ENCODE data around the gene EIF4A3.

The EIF4A3 gene

GRCh38 chr17:80105762-80106161, 41.2 kb downstream of the EIF4A3 start:
- no peak overlapping the region for H3K4me3 ChIP-seq (ENCODE audit: low read depth, low read length)
- no peak for TF ChIP-seq CTCF (IDR thresholded peaks at IDR 0.05; ENCODE audit: low read depth, low read length, missing control alignments)
- no peak for DNase-seq (ENCODE audit: low read depth)

GRCh38 chr17:80104956-80105375, 42.0 kb downstream of the EIF4A3 start:
- TF ChIP-seq CTCF (IDR thresholded peaks at IDR 0.05; ENCODE audit: low read depth, low read length, missing control alignments), result no peak
- no peak for DNase-seq (ENCODE audit: low read depth)
- no peak overlapping the region for H3K4me3 ChIP-seq (ENCODE audit: low read depth, low read length)

GRCh38 chr17:80104321-80104955, 42.5 kb downstream of the EIF4A3 start:
- no peak for DNase-seq (ENCODE audit: low read depth)
- H3K4me3 ChIP-seq (ENCODE audit: low read depth, low read length), result no peak overlapping the region
- TF ChIP-seq CTCF (IDR thresholded peaks at IDR 0.05; ENCODE audit: low read depth, low read length, missing control alignments), result no peak

GRCh38 chr17:80103449-80104085, 43.4 kb downstream of the EIF4A3 start:
- no peak overlapping the region for H3K4me3 ChIP-seq (ENCODE audit: low read depth, low read length)
- TF ChIP-seq CTCF (IDR thresholded peaks at IDR 0.05; ENCODE audit: low read depth, low read length, missing control alignments), result no peak

GRCh38 chr17:80102664-80103448, 44.1 kb downstream of the EIF4A3 start:
- no peak for DNase-seq (ENCODE audit: low read depth)
- TF ChIP-seq CTCF (IDR thresholded peaks at IDR 0.05; ENCODE audit: low read depth, low read length, missing control alignments), result no peak
- H3K4me3 ChIP-seq (ENCODE audit: low read depth, low read length), result no peak overlapping the region

More at GRCh38 chr17:80103449-80104085, 43.4 kb downstream of the EIF4A3 start:
- DNase-seq (ENCODE audit: low read depth), result no peak

- H3K4me3 ChIP-seq (ENCODE audit: low read depth, low read length), result peak overlapping the region; percentile 64
- TF ChIP-seq CTCF (IDR thresholded peaks at IDR 0.05; ENCODE audit: low read depth, low read length, missing control alignments), result no peak
- no peak for DNase-seq (ENCODE audit: low read depth)
Measured at GRCh38 chr17:80101946-80102663, 44.8 kb downstream of the EIF4A3 start.
